Bronchial epithelial cell (primary cell): ENCODE data around the gene BTAF1. TPM values are rescaled to one million over a fixed set of nuclear protein-coding genes. Genes with fewer than 3 reads are reported as not detected.
A peak's percentile ranks its signal among the peaks of the same experiment; 100 is the strongest.

ENCODE experiments used
- DNase-seq: peaks from one replicate; pipeline ENCODE4 v3.0.0-alpha.2; 2010; ENCODE audit warnings: low read depth
- FAIRE-seq: peaks from 2 replicates; lab custom pipeline; 2011; peaks lifted over from hg19 to GRCh38; lab: Jason Lieb, UNC
- H3K27me3 ChIP-seq: 2 replicates; pipeline ENCODE4 v1.5.1; 2011; ENCODE audit warnings: low read length; ENCODE audit not compliant: control insufficient read depth, insufficient read depth
- H3K36me3 ChIP-seq: 2 replicates; pipeline ENCODE4 v1.5.1; 2011; ENCODE audit warnings: low read length; ENCODE audit not compliant: control insufficient read depth, insufficient read depth
- H3K4me3 ChIP-seq: 2 replicates; pipeline ENCODE4 v1.5.1; 2011; ENCODE audit warnings: mild to moderate bottlenecking, low read depth, low read length, control low read depth
- total RNA-seq: library from RNA; depleted of rRNA; stranded (reverse); fragments of >200 nt; gene quantifications from 2 replicates; pipeline ENCODE4 v1.2.1, GENCODE V29; 2014
- TF ChIP-seq, protein P1 (sequence below): IDR thresholded peaks from 2 replicates; pipeline ENCODE4 v1.5.1; 2011; ENCODE audit warnings: mild to moderate bottlenecking, moderate library complexity, low read length, control low read depth, inconsistent platforms; ENCODE audit not compliant: insufficient read depth, severe bottlenecking

Gene BTAF1
- total RNA-seq, 1 donor from 2014 or later, result 47.4 TPM

DNA sequence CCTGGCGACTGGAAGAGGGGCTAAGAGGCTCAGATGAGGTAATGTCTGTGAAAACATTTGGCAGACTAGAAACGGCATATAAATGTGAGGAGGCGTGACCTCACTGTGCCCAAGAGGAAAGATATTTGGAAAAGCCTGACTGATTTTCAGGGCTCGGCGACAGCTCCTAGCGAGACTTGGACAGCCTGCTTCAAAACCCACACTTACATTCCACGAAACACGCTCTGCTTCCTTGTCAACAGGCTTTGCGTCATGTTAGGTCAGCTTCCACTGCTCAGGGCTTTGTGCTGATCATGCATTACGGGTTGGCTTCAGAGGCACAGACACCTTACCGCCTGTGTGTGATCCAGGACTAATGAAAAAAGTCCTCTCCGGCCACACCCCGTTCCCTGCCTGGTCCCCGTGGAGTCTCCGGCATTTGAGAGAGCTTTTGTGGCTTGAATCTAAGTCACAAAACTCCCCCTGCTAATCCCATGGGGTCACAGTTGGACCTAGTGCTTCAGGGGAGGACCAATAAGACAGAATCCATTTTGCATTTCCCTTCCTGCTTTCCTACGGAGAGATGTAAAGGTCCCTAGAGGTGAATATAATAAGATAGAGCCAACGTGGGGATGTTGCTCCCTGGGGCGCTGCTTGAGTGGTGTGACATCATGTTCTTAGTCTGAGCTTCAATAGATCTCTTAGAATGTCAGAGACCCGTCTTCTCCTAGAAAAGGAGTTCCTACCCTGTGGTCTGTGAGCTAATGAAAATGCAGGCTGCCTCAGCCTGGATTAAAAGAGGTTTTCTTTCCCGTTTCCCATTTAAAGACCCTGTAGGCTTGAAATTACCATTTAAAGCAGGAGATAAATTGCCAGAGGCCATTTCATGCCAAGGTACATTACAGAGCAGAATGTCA, 39.8 kb upstream of the BTAF1 start:
- peak; percentile 68 for DNase-seq
- peak; percentile 92 for FAIRE-seq
- no peaks in the 10 kb centered on the region for H3K36me3 ChIP-seq
- H3K4me3 ChIP-seq, result no peak overlapping the region
- no peaks in the 10 kb centered on the region for H3K27me3 ChIP-seq
- TF ChIP-seq, protein P1, sequence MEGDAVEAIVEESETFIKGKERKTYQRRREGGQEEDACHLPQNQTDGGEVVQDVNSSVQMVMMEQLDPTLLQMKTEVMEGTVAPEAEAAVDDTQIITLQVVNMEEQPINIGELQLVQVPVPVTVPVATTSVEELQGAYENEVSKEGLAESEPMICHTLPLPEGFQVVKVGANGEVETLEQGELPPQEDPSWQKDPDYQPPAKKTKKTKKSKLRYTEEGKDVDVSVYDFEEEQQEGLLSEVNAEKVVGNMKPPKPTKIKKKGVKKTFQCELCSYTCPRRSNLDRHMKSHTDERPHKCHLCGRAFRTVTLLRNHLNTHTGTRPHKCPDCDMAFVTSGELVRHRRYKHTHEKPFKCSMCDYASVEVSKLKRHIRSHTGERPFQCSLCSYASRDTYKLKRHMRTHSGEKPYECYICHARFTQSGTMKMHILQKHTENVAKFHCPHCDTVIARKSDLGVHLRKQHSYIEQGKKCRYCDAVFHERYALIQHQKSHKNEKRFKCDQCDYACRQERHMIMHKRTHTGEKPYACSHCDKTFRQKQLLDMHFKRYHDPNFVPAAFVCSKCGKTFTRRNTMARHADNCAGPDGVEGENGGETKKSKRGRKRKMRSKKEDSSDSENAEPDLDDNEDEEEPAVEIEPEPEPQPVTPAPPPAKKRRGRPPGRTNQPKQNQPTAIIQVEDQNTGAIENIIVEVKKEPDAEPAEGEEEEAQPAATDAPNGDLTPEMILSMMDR, result no peak

DNA sequence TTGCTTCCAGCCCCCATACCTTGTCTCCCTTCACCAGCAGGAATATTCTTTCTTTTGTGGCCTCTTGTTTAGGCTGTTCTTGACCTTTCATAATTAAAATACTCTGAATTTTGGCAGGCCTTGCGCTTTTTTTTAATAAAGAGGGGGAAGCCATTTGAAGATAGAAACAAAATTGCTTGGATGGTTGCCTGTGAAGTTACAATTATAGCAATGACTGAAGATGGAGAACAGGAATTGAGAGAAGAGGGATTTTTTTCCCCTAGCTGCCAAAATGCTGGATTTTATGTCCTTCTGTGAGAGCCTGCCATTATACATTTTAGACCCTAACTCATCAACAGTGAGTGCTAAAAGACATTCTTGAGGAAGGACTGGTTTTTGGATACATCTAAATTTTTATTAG, 39.0 kb upstream of the BTAF1 start:
- DNase-seq, result no peak
- TF ChIP-seq, protein P1, result no peak
- FAIRE-seq, result no peak
- no peak overlapping the region for H3K4me3 ChIP-seq
- H3K27me3 ChIP-seq, result no peaks in the 10 kb centered on the region
- H3K36me3 ChIP-seq, result no peaks in the 10 kb centered on the region

DNA sequence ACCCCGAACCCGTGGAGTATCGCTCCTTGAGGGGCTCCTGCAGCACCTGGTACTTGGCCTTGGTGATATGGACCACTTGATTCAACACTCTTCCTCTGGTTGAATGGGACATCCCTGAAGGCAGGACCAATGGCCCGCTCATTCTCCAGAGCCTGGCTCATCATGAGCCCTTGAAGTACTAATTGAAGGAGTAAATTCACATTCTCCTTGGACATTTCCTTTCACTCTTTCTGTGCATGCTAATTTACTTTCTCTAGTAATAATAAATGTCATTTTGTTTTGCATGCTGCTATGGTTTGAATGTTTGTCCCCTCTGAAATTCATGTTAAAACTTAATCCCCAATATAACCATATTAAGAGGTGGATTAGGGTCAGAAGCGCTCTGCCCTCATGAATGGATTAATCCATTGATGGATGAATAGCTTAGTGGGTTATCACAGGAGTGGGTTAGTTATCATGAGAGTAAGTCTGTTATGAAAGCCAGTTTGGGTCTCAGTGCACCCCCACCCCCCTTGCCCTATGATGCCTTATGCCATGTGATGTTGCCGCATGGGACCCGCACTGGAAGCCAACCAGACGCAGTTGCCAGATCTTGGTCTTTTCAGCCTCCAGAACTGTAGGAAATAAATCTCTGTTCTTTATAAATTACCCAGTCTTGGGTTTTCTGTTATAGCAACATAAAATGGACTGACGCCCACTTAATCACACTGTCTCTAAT, 38.0 kb upstream of the BTAF1 start:
- no peaks in the 10 kb centered on the region for H3K36me3 ChIP-seq
- no peaks in the 10 kb centered on the region for H3K27me3 ChIP-seq
- DNase-seq (no peak), FAIRE-seq (no peak)
- H3K4me3 ChIP-seq, result no peak overlapping the region
- TF ChIP-seq, protein P1, result no peak

DNA sequence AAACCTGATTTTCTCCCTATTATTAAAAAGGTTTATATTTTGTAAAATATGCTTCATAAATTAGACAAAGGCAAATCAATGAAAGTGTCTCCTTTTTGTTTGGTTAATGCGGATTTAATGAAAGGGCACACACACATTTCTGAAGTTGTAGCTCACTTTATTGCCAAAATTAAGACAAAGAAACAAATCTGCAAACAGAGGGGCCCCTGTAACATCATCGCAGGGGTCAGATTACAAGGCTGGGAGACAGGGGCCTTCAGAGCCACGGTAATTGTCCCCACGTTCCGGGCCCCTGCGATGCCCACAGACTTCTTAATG, 36.7 kb upstream of the BTAF1 start:
- Histone ChIP-seq H3K4me3 (peak overlapping the region; percentile 29), H3K36me3 (no peaks in the 10 kb centered on the region), H3K27me3 (no peaks in the 10 kb centered on the region)
- TF ChIP-seq, protein P1, result no peak
- FAIRE-seq (no peak), DNase-seq (no peak)

DNA sequence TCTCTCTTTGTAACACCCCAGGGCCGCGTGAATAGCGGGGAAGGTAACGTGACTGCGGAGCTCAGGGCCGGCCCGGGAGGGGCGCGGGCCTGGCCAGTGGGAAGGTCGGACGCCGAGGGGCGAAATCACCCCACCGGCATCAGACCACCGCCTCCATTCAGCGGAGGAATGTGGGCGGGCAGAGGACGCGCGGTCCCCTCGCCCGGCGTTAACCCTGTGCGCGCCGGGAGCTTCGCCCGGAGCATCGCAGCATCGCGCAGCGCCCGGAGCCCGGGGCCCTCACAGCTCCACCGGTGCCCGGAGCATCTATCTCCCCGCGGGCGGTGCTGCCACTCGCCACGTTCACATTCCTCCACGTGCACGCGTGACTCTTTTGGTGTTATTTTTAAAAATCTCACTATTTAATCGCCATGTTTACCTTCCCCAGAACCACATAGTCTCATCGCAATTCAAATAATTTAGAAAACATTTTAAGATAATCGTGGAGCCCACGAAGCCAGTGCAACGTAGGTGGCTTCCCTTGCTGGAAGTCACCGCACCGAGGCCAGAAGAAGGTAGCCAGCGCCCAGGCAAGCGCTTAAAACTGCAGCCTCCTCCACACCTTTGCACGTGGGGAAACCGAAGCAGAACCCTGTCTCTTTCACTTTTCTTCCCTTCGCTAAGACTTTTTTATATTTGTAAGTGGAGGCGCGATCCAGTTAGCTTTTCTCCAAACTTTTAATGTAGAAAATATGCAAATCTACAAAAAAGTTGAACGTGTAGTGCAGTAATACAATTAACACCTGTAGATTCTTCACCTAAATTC, 36.1 kb upstream of the BTAF1 start:
- FAIRE-seq (no peak), DNase-seq (no peak)
- Histone ChIP-seq H3K4me3 (peak overlapping the region; percentile 29), H3K36me3 (no peaks in the 10 kb centered on the region), H3K27me3 (no peaks in the 10 kb centered on the region)
- TF ChIP-seq, protein P1, result no peak
